SK-N-MC (cell line): ENCODE results near the gene SMIM3.
A peak's percentile ranks its signal among the peaks of the same experiment; 100 is the strongest.
"Not testable (repeated sequence)": the region's sequence is repeated elsewhere in the genome, so short reads cannot be mapped to it uniquely, and the experiment has no call there.

Source experiments
- DNase-seq: peaks from one replicate; pipeline ENCODE4 v3.0.0-alpha.2; 2011; ENCODE audit warnings: low read depth, low spot score
- H3K27ac ChIP-seq: fragments of 200-600 bp; sonication (generic); 2 replicates; pipeline ENCODE4 v1.5.1; 2016; ENCODE audit warnings: mixed run types
- H3K36me3 ChIP-seq: fragments of 200-600 bp; sonication (generic); 2 replicates; pipeline ENCODE4 v1.6.1; 2017; ENCODE audit warnings: antibody characterized with exemption, low read length, mixed read lengths; ENCODE audit not compliant: insufficient read depth
- H3K4me3 ChIP-seq: fragments of 200-600 bp; sonication (generic); 2 replicates; pipeline ENCODE4 v1.5.1; 2016
- H3K9ac ChIP-seq: fragments of 200-600 bp; sonication (generic); 2 replicates; pipeline ENCODE4 v1.8.0; 2017; ENCODE audit warnings: mixed run types, mixed read lengths; ENCODE audit not compliant: insufficient read length
- H3K9me3 ChIP-seq: fragments of 200-600 bp; sonication (generic); 2 replicates; pipeline ENCODE4 v1.6.1; 2017; ENCODE audit warnings: low read depth, mild to moderate bottlenecking, antibody characterized with exemption, low read length, moderate library complexity, mixed read lengths
- EZH2 ChIP-seq: fragments of 200-600 bp; sonication (generic); IDR thresholded peaks from one replicate; pipeline ENCODE4 v1.6.1; 2017; ENCODE audit warnings: antibody characterized with exemption
- FOXP2 ChIP-seq: optimal IDR thresholded peaks from 2 replicates; pipeline ENCODE3; 2011; ENCODE audit warnings: mild to moderate bottlenecking, moderate library complexity; ENCODE audit not compliant: insufficient read depth; ENCODE audit errors: extremely low read length, control extremely low read depth
- POLR2AphosphoS5 ChIP-seq: IDR thresholded peaks from 2 replicates; pipeline ENCODE4 v1.6.1; 2012; ENCODE audit warnings: mild to moderate bottlenecking, low read depth, low read length, borderline replicate concordance

The SMIM3 gene, protein sequence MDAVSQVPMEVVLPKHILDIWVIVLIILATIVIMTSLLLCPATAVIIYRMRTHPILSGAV

GRCh38 chr5:150778517-150779396, at the start of gene SMIM3:
TSS of gene SMIM3 (plus strand) at chr5:150778757. CDS start at chr5:150795441, 16,684 bp downstream.
- Histone ChIP-seq H3K36me3 (no peaks in the 10 kb centered on the region), H3K9me3 (no peaks in the 10 kb centered on the region), H3K9ac (peak within 1 kb of the TSS; percentile 46), H3K4me3 (peak within 1 kb of the TSS; percentile 73), H3K27ac (no peak within 1 kb of the TSS)
- TF ChIP-seq FOXP2 (peak; percentile 11), EZH2 (no peak), POLR2AphosphoS5 (peak; percentile 61)
- no peak for DNase-seq

DNA sequence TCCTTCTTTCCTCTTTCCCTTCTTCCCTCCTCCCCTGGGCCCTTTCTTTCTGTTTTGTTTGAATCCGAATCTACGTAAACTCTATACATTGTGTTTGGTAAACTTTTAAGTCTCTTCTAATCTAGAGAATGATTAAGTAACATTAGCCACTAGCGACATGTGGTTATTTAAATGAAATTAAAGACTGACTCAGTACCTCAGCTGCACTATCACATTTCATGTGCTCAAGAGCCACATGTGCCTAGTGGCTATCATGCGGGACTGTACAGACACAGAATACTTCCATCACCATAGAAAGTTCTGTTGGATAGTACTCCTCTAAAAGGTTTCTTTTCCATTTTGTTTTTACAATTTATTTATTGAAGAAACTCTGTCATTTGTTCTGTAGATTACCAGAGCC, 48.7 kb upstream of the SMIM3 start:
- H3K4me3 ChIP-seq = no peak overlapping the region
- no peak for TF ChIP-seq EZH2
- TF ChIP-seq POLR2AphosphoS5 = no peak
- TF ChIP-seq FOXP2 = no peak
- DNase-seq = no peak
- H3K9ac ChIP-seq = no peak overlapping the region
- peaks cover 74% of the 10 kb centered on the region for H3K36me3 ChIP-seq
- no peak overlapping the region for H3K27ac ChIP-seq
- no peaks in the 10 kb centered on the region for H3K9me3 ChIP-seq

GRCh38 chr5:150731669-150732242, 46.8 kb upstream of the SMIM3 start:
- H3K36me3 ChIP-seq = peaks cover 80% of the 10 kb centered on the region
- no peak for DNase-seq
- TF ChIP-seq FOXP2 (no peak), EZH2 (no peak), POLR2AphosphoS5 (no peak)
- H3K9me3 ChIP-seq = no peaks in the 10 kb centered on the region
- no peak overlapping the region for H3K4me3 ChIP-seq
- no peak overlapping the region for H3K27ac ChIP-seq
- no peak overlapping the region for H3K9ac ChIP-seq

- H3K27ac ChIP-seq = no peak overlapping the region
- no peak for TF ChIP-seq EZH2
- H3K36me3 ChIP-seq = peaks cover 80% of the 10 kb centered on the region
- no peak overlapping the region for H3K9ac ChIP-seq
- no peak for DNase-seq
- no peak overlapping the region for H3K4me3 ChIP-seq
- no peaks in the 10 kb centered on the region for H3K9me3 ChIP-seq
Measured at GRCh38 chr5:150734579-150735384, 43.8 kb upstream of the SMIM3 start.

DNA sequence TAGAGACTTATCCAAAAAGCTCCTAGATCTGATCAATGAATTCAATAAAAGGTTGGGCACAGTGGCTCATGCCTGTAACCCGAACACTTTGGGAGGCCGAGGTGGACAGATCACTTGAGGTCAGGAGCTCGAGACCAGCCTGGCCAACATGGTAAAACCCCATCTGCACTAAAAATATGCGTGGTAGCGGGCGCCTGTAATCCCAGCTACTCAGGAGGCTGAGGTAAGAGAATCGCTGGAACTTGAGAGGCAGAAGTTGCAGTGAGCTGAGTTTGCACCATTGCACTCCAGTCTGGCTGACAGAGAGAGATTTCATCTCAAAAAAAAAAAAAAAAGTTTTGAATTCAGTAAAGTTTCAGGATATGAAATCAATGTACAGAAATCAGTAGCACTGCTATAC, 39.7 kb upstream of the SMIM3 start:
- TF ChIP-seq EZH2 (no peak), FOXP2 (no peak), POLR2AphosphoS5 (no peak)
- Histone ChIP-seq H3K9me3 (no peaks in the 10 kb centered on the region), H3K4me3 (no peak overlapping the region), H3K27ac (no peak overlapping the region), H3K36me3 (peaks cover 65% of the 10 kb centered on the region; the same call in 1 of the 2 replicates), H3K9ac (no peak overlapping the region)
- no peak for DNase-seq

DNA sequence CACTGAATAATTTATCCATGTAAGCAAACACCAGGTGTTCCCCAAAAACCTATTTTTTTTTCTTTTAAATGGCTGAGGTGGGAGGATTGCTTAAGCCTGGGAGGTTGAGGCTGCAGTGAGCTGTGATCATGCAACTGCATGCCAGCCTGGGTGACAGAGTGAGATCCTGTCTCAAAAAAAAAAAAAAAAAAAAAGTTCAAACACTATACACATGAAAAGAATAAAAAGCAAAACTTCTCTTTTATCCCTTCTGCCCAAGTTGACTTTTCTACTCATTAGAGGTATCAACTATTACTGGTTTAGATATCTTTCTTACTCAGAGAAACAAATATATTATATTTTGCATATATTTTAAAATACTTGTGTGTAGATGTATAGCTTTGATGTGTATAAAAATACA, 37.6 kb upstream of the SMIM3 start:
- H3K9me3 ChIP-seq = no peaks in the 10 kb centered on the region
- no peak overlapping the region for H3K27ac ChIP-seq
- no peak overlapping the region for H3K4me3 ChIP-seq
- TF ChIP-seq POLR2AphosphoS5 = no peak
- no peak for TF ChIP-seq EZH2
- TF ChIP-seq FOXP2 = no peak
- no peak for DNase-seq
- no peak overlapping the region for H3K9ac ChIP-seq
- H3K36me3 ChIP-seq = peaks cover 52% of the 10 kb centered on the region; the same call in 1 of the 2 replicates

- not testable (repeated sequence) for DNase-seq
Measured at GRCh38 chr5:150742455-150743141, 36.0 kb upstream of the SMIM3 start.

DNA sequence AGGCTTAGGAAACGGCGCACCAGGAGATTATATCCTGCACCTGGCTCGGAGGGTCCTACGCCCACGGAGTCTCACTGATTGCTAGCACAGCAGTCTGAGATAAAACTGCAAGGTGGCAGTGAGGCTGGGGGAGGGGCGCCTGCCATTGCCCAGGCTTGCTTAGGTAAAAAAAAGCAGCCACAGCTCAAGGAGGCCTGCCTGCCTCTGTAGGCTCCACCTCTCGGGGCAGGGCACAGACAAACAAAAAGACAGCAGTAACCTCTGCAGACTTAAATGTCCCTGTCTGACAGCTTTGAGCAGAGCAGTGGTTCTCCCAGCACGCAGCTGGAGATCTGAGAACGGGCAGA, 35.4 kb upstream of the SMIM3 start:
- DNase-seq, H3K27ac ChIP-seq, H3K9ac ChIP-seq, H3K4me3 ChIP-seq, H3K9me3 ChIP-seq: not testable (repeated sequence)
- peaks cover 31% of the 10 kb centered on the region; the same call in 1 of the 2 replicates for H3K36me3 ChIP-seq

More at GRCh38 chr5:150742455-150743141, 36.0 kb upstream of the SMIM3 start:
- not testable (repeated sequence) for H3K9ac ChIP-seq, H3K27ac ChIP-seq, H3K4me3 ChIP-seq, H3K9me3 ChIP-seq
- peaks cover 36% of the 10 kb centered on the region; the same call in 1 of the 2 replicates for H3K36me3 ChIP-seq
